ACC112 (cell line): ENCODE results near the gene FBLIM1.

Experiments
- H2AFZ ChIP-seq: fragments of 200-600 bp; sonication (generic); one replicate; pipeline ENCODE4 v1.6.0; 2017; ENCODE audit warnings: antibody characterized with exemption, low read length; ENCODE audit not compliant: unreplicated experiment
- H3K27ac ChIP-seq: fragments of 200-600 bp; sonication (generic); 2 replicates; pipeline ENCODE4 v1.5.1; 2014; ENCODE audit warnings: low read depth, mild to moderate bottlenecking, antibody characterized with exemption, low read length, moderate library complexity
- H3K27me3 ChIP-seq: fragments of 200-600 bp; sonication (generic); 2 replicates; pipeline ENCODE4 v1.6.1; 2014; ENCODE audit warnings: mild to moderate bottlenecking, antibody characterized with exemption, low read length, moderate library complexity, mixed read lengths; ENCODE audit not compliant: insufficient read depth
- H3K36me3 ChIP-seq: fragments of 200-600 bp; sonication (generic); 2 replicates; pipeline ENCODE4 v1.6.1; 2016; ENCODE audit warnings: mild to moderate bottlenecking, antibody characterized with exemption, low read length, moderate library complexity, mixed read lengths; ENCODE audit not compliant: insufficient read depth
- H3K4me1 ChIP-seq: fragments of 200-600 bp; sonication (generic); one replicate; pipeline ENCODE4 v1.6.1; 2016; ENCODE audit warnings: low read length, mixed read lengths; ENCODE audit not compliant: insufficient read depth, unreplicated experiment, control insufficient read depth
- H3K4me3 ChIP-seq: fragments of 200-600 bp; sonication (generic); 2 replicates; pipeline ENCODE4 v1.5.1; 2014; ENCODE audit warnings: mild to moderate bottlenecking, low read depth, low read length
- H3K79me2 ChIP-seq: fragments of 200-600 bp; sonication (generic); one replicate; pipeline ENCODE4 v1.6.0; 2016; ENCODE audit warnings: low read length; ENCODE audit not compliant: control insufficient read depth, unreplicated experiment, insufficient read depth

The FBLIM1 gene

DNA sequence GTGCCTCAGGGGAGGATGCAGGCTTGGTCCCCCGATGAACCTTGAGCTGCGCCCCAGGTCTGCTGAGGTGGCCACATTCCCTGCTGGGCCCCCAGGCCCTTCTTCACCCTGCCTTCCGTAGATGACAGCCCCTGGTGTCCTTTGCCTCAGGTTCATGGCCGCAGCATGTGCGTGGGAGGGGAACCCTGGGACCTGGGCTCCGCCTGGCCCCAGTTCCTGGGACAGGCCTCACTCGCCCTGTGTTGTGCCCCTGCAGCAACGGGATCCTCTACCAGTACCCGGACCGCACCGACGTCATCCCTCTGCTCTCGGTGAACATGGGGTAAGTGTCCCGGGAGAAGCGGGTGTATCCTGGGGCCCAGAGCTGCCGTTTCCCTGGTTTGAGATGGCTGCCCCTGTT, 27.7 kb upstream of the FBLIM1 start:
- no peaks in the 10 kb centered on the region for H3K27me3 ChIP-seq
- H3K36me3 ChIP-seq = peaks cover 5% of the 10 kb centered on the region; the same call in 1 of the 2 replicates

DNA sequence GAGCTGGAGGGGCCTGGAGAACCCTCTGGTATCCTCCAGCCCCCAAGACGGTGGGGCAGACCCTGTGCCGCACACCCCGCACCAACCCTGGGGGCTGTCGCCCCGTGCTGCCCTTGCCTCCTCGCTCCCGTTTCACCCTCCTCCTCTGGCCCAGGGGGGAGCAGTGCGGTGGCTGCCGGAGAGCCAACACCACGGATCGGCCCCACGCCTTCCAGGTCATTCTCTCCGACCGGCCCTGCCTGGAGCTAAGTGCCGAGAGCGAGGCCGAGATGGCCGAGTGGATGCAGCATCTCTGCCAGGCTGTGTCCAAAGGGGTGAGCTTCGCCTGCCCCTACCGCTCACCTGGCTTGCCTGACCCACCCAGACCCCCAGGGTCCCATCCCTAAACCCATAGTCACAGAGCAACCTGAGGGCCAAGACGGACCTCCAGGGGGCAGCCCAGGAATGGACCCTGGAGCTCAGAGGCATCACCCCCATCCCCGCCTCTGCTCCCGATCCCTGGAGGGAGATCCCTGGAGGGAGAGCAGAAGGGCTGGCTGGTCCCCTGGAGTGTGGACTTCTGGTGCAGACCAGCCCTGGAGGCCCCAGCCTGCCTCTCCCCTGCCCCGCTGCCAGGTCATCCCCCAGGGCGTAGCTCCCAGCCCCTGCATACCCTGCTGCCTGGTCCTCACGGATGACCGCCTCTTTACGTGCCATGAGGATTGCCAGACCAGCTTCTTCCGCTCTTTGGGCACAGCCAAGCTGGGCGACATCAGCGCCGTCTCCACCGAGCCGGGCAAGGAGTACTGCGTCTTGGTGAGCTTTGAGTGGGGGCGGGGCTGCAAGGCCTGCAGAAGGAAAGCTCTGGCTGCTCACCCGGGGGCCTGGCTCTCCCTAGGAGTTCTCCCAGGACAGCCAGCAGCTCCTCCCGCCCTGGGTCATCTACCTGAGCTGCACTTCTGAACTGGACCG, 26.6 kb upstream of the FBLIM1 start:
- Histone ChIP-seq H2AFZ (no peak overlapping the region), H3K79me2 (no peaks in the 10 kb centered on the region), H3K4me1 (no peaks in the 10 kb centered on the region), H3K36me3 (0 out of 2 replicates have a peak, but pooled peaks cover 5% of the 10 kb centered on the region), H3K27me3 (no peaks in the 10 kb centered on the region), H3K27ac (no peak overlapping the region), H3K4me3 (no peak overlapping the region)

More for the DNA sequence above, 27.7 kb upstream of the FBLIM1 start:
- H3K4me1 ChIP-seq = no peaks in the 10 kb centered on the region
- H2AFZ ChIP-seq = no peak overlapping the region
- H3K4me3 ChIP-seq = no peak overlapping the region
- H3K79me2 ChIP-seq = no peaks in the 10 kb centered on the region
- no peak overlapping the region for H3K27ac ChIP-seq

DNA sequence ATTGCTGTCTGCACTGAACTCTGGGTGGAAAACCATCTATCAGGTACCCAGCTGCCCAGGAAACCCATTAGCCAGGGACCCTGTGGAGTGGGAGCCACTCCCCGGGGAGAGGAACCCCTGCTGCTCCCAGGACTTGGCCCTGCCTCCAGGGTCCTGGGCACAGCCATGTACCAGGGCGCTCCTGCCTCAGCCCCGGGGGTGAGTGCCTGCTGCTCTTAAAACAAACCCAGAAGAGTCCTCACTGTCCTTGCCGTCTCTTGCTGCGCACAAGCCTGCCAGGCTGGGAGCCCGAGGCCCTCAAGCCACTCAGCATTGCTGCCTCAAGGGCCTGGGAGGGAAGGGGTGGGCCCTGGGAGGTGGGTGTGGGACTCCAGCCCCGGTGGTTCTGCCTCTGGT, 25.9 kb upstream of the FBLIM1 start:
- Histone ChIP-seq H3K4me3 (no peak overlapping the region), H3K27me3 (no peaks in the 10 kb centered on the region), H2AFZ (no peak overlapping the region), H3K4me1 (no peaks in the 10 kb centered on the region), H3K79me2 (no peaks in the 10 kb centered on the region), H3K27ac (no peak overlapping the region), H3K36me3 (0 out of 2 replicates have a peak, but pooled peaks cover 5% of the 10 kb centered on the region)

- Histone ChIP-seq H3K27me3 (no peaks in the 10 kb centered on the region), H2AFZ (no peak overlapping the region), H3K27ac (no peak overlapping the region), H3K36me3 (0 out of 2 replicates have a peak, but pooled peaks cover 5% of the 10 kb centered on the region), H3K4me3 (no peak overlapping the region), H3K4me1 (no peaks in the 10 kb centered on the region), H3K79me2 (no peaks in the 10 kb centered on the region)
These were observed 25.3 kb upstream of the FBLIM1 start for GRCh38 chr1:15733218-15733725.

DNA sequence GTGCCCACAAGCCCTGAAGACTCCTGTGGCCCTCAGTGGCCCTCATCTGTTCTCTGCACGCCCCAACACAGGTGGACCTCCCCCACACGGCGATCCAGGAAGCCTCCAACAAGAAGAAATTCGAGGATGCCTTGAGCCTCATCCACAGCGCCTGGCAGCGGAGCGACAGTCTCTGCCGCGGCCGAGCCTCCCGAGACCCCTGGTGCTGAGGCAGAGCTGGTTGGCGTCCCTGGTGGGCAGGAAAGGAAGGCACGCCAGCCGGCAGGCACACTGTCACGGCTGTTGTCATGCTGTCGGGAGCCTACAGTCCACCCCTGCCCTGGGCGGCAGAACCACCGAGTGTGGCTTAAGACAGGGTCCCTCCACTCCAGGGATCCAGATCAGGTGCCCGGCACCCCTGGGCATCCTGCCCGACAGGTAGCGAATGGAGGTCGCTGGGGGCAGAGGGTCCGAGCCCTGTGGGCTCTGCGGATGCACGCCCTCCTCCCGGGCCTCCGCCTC, 24.8 kb upstream of the FBLIM1 start:
- H2AFZ ChIP-seq = no peak overlapping the region
- H3K4me1 ChIP-seq = no peaks in the 10 kb centered on the region
- no peaks in the 10 kb centered on the region for H3K79me2 ChIP-seq
- 0 out of 2 replicates have a peak, but pooled peaks cover 4% of the 10 kb centered on the region for H3K36me3 ChIP-seq
- H3K27ac ChIP-seq = no peak overlapping the region
- H3K27me3 ChIP-seq = no peaks in the 10 kb centered on the region
- no peak overlapping the region for H3K4me3 ChIP-seq

- Histone ChIP-seq H2AFZ (no peak overlapping the region), H3K4me3 (no peak overlapping the region), H3K36me3 (no peaks in the 10 kb centered on the region), H3K79me2 (no peaks in the 10 kb centered on the region), H3K27me3 (no peaks in the 10 kb centered on the region), H3K4me1 (no peaks in the 10 kb centered on the region), H3K27ac (no peak overlapping the region)
These were observed 24.3 kb upstream of the FBLIM1 start for GRCh38 chr1:15734296-15734695.

- Histone ChIP-seq H3K4me1 (no peaks in the 10 kb centered on the region), H3K27ac (no peak overlapping the region), H2AFZ (no peak overlapping the region), H3K36me3 (no peaks in the 10 kb centered on the region), H3K79me2 (no peaks in the 10 kb centered on the region), H3K27me3 (no peaks in the 10 kb centered on the region), H3K4me3 (no peak overlapping the region)
These were observed 23.7 kb upstream of the FBLIM1 start for GRCh38 chr1:15734901-15735300.

DNA sequence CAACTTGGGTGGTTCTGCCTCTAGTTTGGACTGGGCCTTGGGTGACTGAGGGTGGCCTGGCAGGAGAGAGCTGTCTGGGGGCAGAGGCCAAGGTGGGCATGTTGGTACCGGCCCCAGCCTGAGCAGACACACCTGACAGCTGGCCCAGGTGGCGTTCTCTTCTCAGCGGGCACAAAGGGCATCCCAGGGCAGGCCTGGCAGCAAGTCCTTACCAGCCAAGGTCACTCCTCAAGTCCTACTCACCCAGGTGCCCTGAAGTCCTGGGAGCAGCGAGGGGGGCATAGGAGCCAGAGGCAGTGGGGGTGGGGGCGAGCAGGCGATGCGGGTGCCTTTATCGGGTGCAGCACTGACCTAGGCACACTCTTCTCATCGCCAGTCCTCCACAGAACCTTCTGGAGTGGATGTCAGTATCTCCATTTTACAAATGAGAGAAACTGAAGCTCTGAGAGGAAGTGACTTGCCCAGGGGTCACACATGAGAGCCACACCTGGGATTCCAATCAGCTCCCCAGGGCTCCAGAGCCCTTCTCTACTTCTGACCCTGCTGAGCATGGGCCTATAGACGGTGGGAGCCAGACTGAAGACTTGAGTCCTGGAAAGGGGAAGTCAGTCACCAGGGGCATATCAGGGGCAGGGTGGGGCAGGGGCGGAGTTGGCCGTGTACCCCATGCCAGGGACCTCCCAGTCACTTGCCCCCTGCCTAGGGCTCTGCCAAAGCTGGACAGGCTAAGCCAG, 23.1 kb upstream of the FBLIM1 start:
- Histone ChIP-seq H3K79me2 (no peaks in the 10 kb centered on the region), H2AFZ (no peak overlapping the region), H3K4me1 (no peaks in the 10 kb centered on the region), H3K4me3 (no peak overlapping the region), H3K27me3 (no peaks in the 10 kb centered on the region), H3K27ac (no peak overlapping the region), H3K36me3 (no peaks in the 10 kb centered on the region)

GRCh38 chr1:15736038-15736891, 22.3 kb upstream of the FBLIM1 start, which contains the start of gene SLC25A34:
SLC25A34 (plus strand) TSS chr1:15736258; CDS start chr1:15736486, 228 bp downstream.
- H3K4me1 ChIP-seq = no peaks in the 10 kb centered on the region
- H3K4me3 ChIP-seq = no peak within 1 kb of the TSS
- no peak within 1 kb of the TSS for H3K27ac ChIP-seq
- no peaks in the 10 kb centered on the region for H3K27me3 ChIP-seq
- H3K79me2 ChIP-seq = no peaks in the 10 kb centered on the region
- no peak within 1 kb of the TSS for H2AFZ ChIP-seq
- no peaks in the 10 kb centered on the region for H3K36me3 ChIP-seq

- Histone ChIP-seq H3K79me2 (no peaks in the 10 kb centered on the region), H3K4me1 (no peaks in the 10 kb centered on the region), H2AFZ (no peak overlapping the region), H3K27ac (no peak overlapping the region), H3K4me3 (no peak overlapping the region), H3K36me3 (no peaks in the 10 kb centered on the region), H3K27me3 (no peaks in the 10 kb centered on the region)
These were observed 21.7 kb upstream of the FBLIM1 start for GRCh38 chr1:15736892-15737261.
